HEK293 (cell line): ENCODE measurements around the gene ATP2A3.
A peak's percentile ranks its signal among the peaks of the same experiment; 100 is the strongest.

Experiments
- MZF1 ChIP-seq: fragments of 450-650 bp; formaldehyde crosslinking; IDR thresholded peaks from 2 replicates; pipeline ENCODE4 v1.5.1; 2017; ENCODE audit warnings: missing biosample characterization, missing genetic modification characterization, borderline replicate concordance
- PATZ1 ChIP-seq: fragments of 450-650 bp; formaldehyde crosslinking; IDR thresholded peaks from 2 replicates; pipeline ENCODE4 v1.5.1; 2016; ENCODE audit warnings: missing biosample characterization, missing genetic modification characterization
- PRDM1 ChIP-seq: fragments of 450-650 bp; formaldehyde crosslinking; IDR thresholded peaks from 2 replicates; pipeline ENCODE4; 2016; ENCODE audit warnings: missing biosample characterization, missing genetic modification characterization
- SP7 ChIP-seq: fragments of 450-650 bp; formaldehyde crosslinking; IDR thresholded peaks from 2 replicates; pipeline ENCODE4 v1.5.1; 2016; ENCODE audit warnings: missing biosample characterization, missing genetic modification characterization
- ZBTB1 ChIP-seq: fragments of 450-650 bp; formaldehyde crosslinking; IDR thresholded peaks from 2 replicates; pipeline ENCODE4 v1.5.1; 2016; ENCODE audit warnings: missing biosample characterization, missing genetic modification characterization
- ZFP69B ChIP-seq: fragments of 450-650 bp; formaldehyde crosslinking; IDR thresholded peaks from 2 replicates; pipeline ENCODE4 v1.5.1; 2016; ENCODE audit warnings: missing biosample characterization, missing genetic modification characterization
- ZNF10 ChIP-seq: fragments of 450-650 bp; formaldehyde crosslinking; IDR thresholded peaks from 2 replicates; pipeline ENCODE4 v1.5.1; 2017; ENCODE audit warnings: missing biosample characterization, missing genetic modification characterization
- ZNF121 ChIP-seq: fragments of 450-650 bp; formaldehyde crosslinking; IDR thresholded peaks from 2 replicates; pipeline ENCODE4 v1.5.1; 2016; ENCODE audit warnings: missing biosample characterization, missing genetic modification characterization
- ZNF184 ChIP-seq: fragments of 450-650 bp; IDR thresholded peaks from 2 replicates; pipeline ENCODE4 v1.5.1; 2018; ENCODE audit warnings: missing biosample characterization, mild to moderate bottlenecking, missing genetic modification characterization
- ZNF19 ChIP-seq: fragments of 450-650 bp; formaldehyde crosslinking; IDR thresholded peaks from 2 replicates; pipeline ENCODE4; 2016; ENCODE audit warnings: missing biosample characterization, missing genetic modification characterization, low read depth
- ZNF2 ChIP-seq: fragments of 450-650 bp; formaldehyde crosslinking; IDR thresholded peaks from 2 replicates; pipeline ENCODE4 v1.5.1; 2016; ENCODE audit warnings: missing biosample characterization, missing genetic modification characterization
- ZNF202 ChIP-seq: fragments of 450-650 bp; formaldehyde crosslinking; IDR thresholded peaks from 2 replicates; pipeline ENCODE4 v1.5.1; 2016; ENCODE audit warnings: missing biosample characterization, missing genetic modification characterization, borderline replicate concordance
- ZNF362 ChIP-seq: fragments of 450-650 bp; formaldehyde crosslinking; IDR thresholded peaks from 2 replicates; pipeline ENCODE4 v1.5.1; 2016; ENCODE audit warnings: missing biosample characterization, missing genetic modification characterization
- ZNF416 ChIP-seq: fragments of 450-650 bp; formaldehyde crosslinking; IDR thresholded peaks from 2 replicates; pipeline ENCODE4 v1.5.1; 2016; ENCODE audit warnings: missing biosample characterization, missing genetic modification characterization
- ZNF555 ChIP-seq: fragments of 450-650 bp; formaldehyde crosslinking; conservative IDR thresholded peaks from 2 replicates; pipeline ENCODE4 v1.5.1; 2017; ENCODE audit warnings: missing biosample characterization, mild to moderate bottlenecking, missing genetic modification characterization, inconsistent platforms
- ZNF623 ChIP-seq: fragments of 450-650 bp; formaldehyde crosslinking; IDR thresholded peaks from 2 replicates; pipeline ENCODE4 v1.5.1; 2016; ENCODE audit warnings: missing biosample characterization, missing genetic modification characterization
- ZNF658 ChIP-seq: fragments of 450-650 bp; formaldehyde crosslinking; IDR thresholded peaks from 2 replicates; pipeline ENCODE4; 2016; ENCODE audit warnings: missing biosample characterization, missing genetic modification characterization
- ZNF670 ChIP-seq: fragments of 450-650 bp; formaldehyde crosslinking; IDR thresholded peaks from 2 replicates; pipeline ENCODE4 v1.5.1; 2016; ENCODE audit warnings: missing biosample characterization, missing genetic modification characterization, low read depth
- ZNF704 ChIP-seq: fragments of 450-650 bp; formaldehyde crosslinking; IDR thresholded peaks from 2 replicates; pipeline ENCODE4 v1.5.1; 2016; ENCODE audit warnings: missing biosample characterization, missing genetic modification characterization
- ZNF776 ChIP-seq: fragments of 450-650 bp; formaldehyde crosslinking; IDR thresholded peaks from 2 replicates; pipeline ENCODE4 v1.5.0; 2017; ENCODE audit warnings: missing biosample characterization, missing genetic modification characterization, borderline replicate concordance
- ZNF830 ChIP-seq: fragments of 450-650 bp; IDR thresholded peaks from 2 replicates; pipeline ENCODE4 v1.5.0; 2018; ENCODE audit warnings: missing biosample characterization, missing genetic modification characterization, low read depth, mild to moderate bottlenecking, moderate library complexity
- TF ChIP-seq, protein P1 (sequence below): fragments of 450-650 bp; formaldehyde crosslinking; conservative IDR thresholded peaks from 2 replicates; pipeline ENCODE4 v1.5.1; 2016; ENCODE audit warnings: low read depth, missing biosample characterization, missing genetic modification characterization
- TF ChIP-seq, protein P2 (sequence below): fragments of 450-650 bp; formaldehyde crosslinking; IDR thresholded peaks from 2 replicates; pipeline ENCODE4 v1.5.1; 2017; ENCODE audit warnings: missing biosample characterization, missing genetic modification characterization
- TF ChIP-seq, protein P3 (sequence below): fragments of 450-650 bp; formaldehyde crosslinking; IDR thresholded peaks from 2 replicates; pipeline ENCODE4 v1.5.1; 2017; ENCODE audit warnings: missing biosample characterization, mild to moderate bottlenecking, missing genetic modification characterization, moderate library complexity
- TF ChIP-seq, protein P4 (sequence below): fragments of 450-650 bp; formaldehyde crosslinking; IDR thresholded peaks from 2 replicates; pipeline ENCODE4 v1.5.1; 2016; ENCODE audit warnings: missing biosample characterization, missing genetic modification characterization

ATP2A3 gene

GRCh38 chr17:3890082-3890877, 74.0 kb downstream of the ATP2A3 start (continued):
- TF ChIP-seq, protein P1, sequence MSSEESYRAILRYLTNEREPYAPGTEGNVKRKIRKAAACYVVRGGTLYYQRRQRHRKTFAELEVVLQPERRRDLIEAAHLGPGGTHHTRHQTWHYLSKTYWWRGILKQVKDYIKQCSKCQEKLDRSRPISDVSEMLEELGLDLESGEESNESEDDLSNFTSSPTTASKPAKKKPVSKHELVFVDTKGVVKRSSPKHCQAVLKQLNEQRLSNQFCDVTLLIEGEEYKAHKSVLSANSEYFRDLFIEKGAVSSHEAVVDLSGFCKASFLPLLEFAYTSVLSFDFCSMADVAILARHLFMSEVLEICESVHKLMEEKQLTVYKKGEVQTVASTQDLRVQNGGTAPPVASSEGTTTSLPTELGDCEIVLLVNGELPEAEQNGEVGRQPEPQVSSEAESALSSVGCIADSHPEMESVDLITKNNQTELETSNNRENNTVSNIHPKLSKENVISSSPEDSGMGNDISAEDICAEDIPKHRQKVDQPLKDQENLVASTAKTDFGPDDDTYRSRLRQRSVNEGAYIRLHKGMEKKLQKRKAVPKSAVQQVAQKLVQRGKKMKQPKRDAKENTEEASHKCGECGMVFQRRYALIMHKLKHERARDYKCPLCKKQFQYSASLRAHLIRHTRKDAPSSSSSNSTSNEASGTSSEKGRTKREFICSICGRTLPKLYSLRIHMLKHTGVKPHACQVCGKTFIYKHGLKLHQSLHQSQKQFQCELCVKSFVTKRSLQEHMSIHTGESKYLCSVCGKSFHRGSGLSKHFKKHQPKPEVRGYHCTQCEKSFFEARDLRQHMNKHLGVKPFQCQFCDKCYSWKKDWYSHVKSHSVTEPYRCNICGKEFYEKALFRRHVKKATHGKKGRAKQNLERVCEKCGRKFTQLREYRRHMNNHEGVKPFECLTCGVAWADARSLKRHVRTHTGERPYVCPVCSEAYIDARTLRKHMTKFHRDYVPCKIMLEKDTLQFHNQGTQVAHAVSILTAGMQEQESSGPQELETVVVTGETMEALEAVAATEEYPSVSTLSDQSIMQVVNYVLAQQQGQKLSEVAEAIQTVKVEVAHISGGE, result no peak
- TF ChIP-seq ZNF670 (tag by site-specific recombination), result no peak
- TF ChIP-seq PATZ1, result peak; percentile 100
- TF ChIP-seq ZNF202 (tag by site-specific recombination), result no peak
- TF ChIP-seq MZF1 (tag by site-specific recombination), result peak; percentile 67; the same call in 1 of the 2 replicates
- TF ChIP-seq ZNF19 (tag by site-specific recombination), result no peak
- TF ChIP-seq ZNF555, result no peak
- TF ChIP-seq ZNF830, result no peak
- no peak; the same call in 1 of the 2 replicates for TF ChIP-seq ZNF416 (tag by site-specific recombination)
- peak; percentile 81 for TF ChIP-seq ZNF10 (tag by site-specific recombination)
- TF ChIP-seq, protein P2, sequence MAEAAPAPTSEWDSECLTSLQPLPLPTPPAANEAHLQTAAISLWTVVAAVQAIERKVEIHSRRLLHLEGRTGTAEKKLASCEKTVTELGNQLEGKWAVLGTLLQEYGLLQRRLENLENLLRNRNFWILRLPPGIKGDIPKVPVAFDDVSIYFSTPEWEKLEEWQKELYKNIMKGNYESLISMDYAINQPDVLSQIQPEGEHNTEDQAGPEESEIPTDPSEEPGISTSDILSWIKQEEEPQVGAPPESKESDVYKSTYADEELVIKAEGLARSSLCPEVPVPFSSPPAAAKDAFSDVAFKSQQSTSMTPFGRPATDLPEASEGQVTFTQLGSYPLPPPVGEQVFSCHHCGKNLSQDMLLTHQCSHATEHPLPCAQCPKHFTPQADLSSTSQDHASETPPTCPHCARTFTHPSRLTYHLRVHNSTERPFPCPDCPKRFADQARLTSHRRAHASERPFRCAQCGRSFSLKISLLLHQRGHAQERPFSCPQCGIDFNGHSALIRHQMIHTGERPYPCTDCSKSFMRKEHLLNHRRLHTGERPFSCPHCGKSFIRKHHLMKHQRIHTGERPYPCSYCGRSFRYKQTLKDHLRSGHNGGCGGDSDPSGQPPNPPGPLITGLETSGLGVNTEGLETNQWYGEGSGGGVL (tag by site-specific recombination), result peak; percentile 98
- peak; percentile 93 for TF ChIP-seq ZNF2 (tag by site-specific recombination)
- no peak for TF ChIP-seq PRDM1 (tag by site-specific recombination)
- TF ChIP-seq ZNF362 (tag by site-specific recombination), result no peak
- peak; percentile 94 for TF ChIP-seq ZFP69B
- TF ChIP-seq, protein P3, sequence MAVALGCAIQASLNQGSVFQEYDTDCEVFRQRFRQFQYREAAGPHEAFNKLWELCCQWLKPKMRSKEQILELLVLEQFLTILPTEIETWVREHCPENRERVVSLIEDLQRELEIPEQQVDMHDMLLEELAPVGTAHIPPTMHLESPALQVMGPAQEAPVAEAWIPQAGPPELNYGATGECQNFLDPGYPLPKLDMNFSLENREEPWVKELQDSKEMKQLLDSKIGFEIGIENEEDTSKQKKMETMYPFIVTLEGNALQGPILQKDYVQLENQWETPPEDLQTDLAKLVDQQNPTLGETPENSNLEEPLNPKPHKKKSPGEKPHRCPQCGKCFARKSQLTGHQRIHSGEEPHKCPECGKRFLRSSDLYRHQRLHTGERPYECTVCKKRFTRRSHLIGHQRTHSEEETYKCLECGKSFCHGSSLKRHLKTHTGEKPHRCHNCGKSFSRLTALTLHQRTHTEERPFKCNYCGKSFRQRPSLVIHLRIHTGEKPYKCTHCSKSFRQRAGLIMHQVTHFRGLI, result peak; percentile 70
- TF ChIP-seq ZNF623 (tag by site-specific recombination), result peak; percentile 41
- TF ChIP-seq ZNF184 (tag by site-specific recombination), result peak; percentile 89; the same call in 1 of the 2 replicates
- TF ChIP-seq ZNF121, result peak; percentile 84
- peak; percentile 100 for TF ChIP-seq SP7 (tag by site-specific recombination)
- TF ChIP-seq ZNF704, result no peak
- peak; percentile 99 for TF ChIP-seq ZBTB1 (tag by site-specific recombination)
- TF ChIP-seq ZNF658 (tag by site-specific recombination), result peak; percentile 43; the same call in 1 of the 2 replicates
- TF ChIP-seq, protein P4, sequence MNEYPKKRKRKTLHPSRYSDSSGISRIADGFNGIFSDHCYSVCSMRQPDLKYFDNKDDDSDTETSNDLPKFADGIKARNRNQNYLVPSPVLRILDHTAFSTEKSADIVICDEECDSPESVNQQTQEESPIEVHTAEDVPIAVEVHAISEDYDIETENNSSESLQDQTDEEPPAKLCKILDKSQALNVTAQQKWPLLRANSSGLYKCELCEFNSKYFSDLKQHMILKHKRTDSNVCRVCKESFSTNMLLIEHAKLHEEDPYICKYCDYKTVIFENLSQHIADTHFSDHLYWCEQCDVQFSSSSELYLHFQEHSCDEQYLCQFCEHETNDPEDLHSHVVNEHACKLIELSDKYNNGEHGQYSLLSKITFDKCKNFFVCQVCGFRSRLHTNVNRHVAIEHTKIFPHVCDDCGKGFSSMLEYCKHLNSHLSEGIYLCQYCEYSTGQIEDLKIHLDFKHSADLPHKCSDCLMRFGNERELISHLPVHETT (tag by site-specific recombination), result peak; percentile 100
- no peak; the same call in 1 of the 2 replicates for TF ChIP-seq ZNF776 (tag by site-specific recombination)
